Putamen (tissue), 1 donor: ENCODE data around the gene RBM39.

ENCODE experiments used
- DNase-seq: peaks from one replicate; pipeline ENCODE4 v3.0.0-alpha.2; 2016; ENCODE audit warnings: low spot score

RBM39 gene

GRCh38 chr20:35669221-35669620, 72.8 kb downstream of the RBM39 start:
- no peak for DNase-seq

DNA sequence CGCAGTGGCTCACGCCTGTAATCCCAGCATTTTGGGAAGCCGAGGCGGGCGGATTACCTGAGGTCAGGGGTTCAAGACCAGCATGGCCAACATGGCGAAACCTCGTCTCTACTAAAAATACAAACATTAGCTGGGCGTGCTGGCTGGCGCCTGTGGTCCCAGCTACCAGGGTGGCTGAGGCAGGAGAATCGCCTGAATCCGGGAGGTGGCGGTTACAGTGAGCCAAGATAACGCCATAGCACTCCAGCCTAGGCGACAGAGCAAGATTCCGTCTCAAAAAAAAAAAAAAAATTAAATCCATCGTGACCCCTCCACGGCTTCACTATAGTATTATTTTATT, 76.1 kb downstream of the RBM39 start:
- no peak for DNase-seq

- peak; percentile 94 for DNase-seq
Observed at GRCh38 chr20:35664466-35665206, 77.4 kb downstream of the RBM39 start, which contains the start of the genes CPNE1 and RBM12. Gene CPNE1 (minus strand): TSS chr20:35664900. CDS start chr20:35632923, 31,977 bp downstream. Gene RBM12 (minus strand): TSS chr20:35664900. CDS start chr20:35655322, 9,578 bp downstream.

GRCh38 chr20:35663516-35664465, 78.3 kb downstream of the RBM39 start:
- peak; percentile 39 for DNase-seq

DNA sequence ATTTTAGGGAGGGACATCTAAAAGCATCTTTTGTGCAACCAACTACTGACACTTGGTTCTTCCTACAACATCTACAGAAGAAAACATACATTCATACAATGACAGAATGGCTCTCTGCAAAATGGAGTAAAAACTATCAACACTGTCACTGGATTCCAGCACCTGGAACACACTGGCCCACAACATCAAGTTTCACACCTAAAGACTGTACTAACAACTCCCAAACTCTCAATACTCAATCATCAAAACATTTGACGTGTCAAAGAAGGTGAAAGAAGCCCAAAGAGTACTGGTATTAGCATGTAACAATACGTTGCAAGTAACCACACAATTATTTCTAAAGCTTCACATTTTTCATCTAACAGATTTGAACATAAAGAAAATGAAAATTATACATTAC, 79.5 kb downstream of the RBM39 start:
- DNase-seq, result no peak

GRCh38 chr20:35661908-35662307, 80.2 kb downstream of the RBM39 start:
- no peak for DNase-seq

DNA sequence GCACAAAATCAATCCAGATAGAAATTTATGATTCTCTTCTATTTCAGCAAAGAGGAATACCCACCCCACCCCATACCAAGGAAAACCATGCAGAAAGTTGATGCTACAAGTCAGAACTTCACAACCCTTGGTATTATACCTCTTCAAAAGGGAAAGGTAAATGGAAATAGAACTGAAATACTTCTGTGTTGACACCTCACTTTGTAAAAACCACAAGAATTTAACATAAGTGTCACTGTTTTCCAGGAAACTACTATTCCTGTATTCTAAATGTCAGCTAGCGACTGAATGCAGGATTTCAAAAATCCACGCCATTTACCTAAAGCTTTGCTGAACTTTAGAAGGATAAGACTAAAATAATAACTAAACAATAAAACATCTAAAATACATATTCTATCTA, 81.0 kb downstream of the RBM39 start:
- DNase-seq, result no peak

DNA sequence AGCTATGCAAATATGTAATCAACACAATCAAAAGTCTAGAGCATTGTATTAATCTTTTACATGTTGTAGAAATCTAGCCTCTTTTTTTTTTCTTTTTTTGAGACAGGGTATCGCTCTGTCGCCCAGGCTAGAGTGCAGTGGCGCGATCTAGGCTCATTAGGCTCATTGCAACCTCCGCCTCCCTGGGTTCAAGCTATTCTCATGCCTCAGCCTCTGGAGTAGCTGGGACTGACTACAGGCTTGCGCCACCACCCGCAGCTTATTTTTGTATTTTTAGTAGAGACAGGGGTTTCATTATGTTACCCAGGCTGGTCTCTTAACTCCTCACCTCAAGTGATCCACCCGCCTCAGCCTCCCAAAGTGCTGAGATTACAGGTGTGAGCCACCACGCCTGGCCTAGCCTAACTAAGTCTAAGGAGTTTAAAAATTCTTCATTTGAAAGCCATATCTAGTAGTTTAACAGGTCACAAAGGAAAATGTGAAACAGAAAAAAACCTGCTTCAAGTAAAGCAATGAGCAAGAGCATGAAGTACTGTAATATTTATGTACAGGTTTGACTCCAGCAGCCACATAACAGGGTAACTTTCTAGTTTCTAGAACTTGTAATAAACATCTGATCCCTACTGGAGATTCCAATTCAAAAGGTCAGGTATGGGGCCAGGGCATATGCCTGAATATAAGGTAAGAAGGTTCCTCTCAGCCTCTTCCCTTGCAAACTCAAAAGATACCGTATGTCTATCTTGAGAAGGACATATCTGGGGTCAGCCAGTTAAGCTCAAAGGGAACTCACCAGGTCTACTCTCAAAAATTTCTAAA, 81.7 kb downstream of the RBM39 start:
- DNase-seq, result no peak

DNA sequence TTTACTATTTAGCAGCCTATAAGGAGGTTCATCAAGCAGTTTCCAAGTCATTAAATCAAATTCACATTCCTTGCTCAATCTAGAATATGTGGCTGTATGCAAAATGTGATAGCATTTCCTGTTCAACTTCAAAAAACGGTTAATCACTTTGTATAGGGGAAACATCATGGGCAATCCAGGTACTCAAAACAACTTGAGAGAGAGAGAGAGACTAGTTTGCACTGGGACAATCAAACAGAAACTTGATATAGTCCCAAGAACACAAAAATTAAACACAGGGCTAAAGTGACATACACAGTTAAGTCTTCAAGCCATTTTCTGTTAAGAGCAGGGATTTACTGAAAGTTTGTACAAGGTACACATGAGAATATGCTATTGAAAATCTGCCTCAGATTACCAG, 84.8 kb downstream of the RBM39 start:
- DNase-seq, result no peak

GRCh38 chr20:35654415-35654814, 87.6 kb downstream of the RBM39 start:
- DNase-seq, result no peak

DNA sequence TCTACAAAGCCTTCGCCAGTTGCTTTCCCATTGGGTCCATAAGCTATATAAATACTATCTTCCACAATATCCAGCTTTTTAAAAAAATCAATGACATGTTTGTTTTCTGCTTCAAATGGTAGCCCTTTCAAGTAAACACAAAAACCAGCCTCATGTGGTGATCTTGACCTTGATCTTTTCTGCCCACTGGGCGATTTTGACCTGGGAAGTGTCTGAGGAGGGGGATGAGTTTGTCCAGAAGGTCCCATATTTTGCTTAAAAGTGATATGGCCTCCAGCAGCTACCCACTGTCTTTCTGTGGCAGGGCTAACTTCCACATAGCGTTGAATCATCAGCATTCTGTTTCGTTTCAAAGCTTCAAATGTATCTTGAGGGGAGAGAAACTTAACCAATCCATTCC, 88.2 kb downstream of the RBM39 start:
- no peak for DNase-seq
